ENCODE data around the gene CRYBA2. TPM values are rescaled to one million over a fixed set of nuclear protein-coding genes. Genes with fewer than 3 reads are reported as not detected.

The CRYBA2 gene
- total and polyA plus RNA-seq, 2 donors (not counting 3 experiments of a cell fraction or from before 2014, with no cell fraction given): not detected

GRCh38 chr2:219009294-219009693 is 16.1 kb upstream of the CRYBA2 start:
- DNase-seq (ENCODE audit: low read depth, low spot score) (no peak), FAIRE-seq (no peak)
- dilution Hi-C loops (cut with MboI; ENCODE audit: extremely low pct_ligation_motif_present, low sequenced_read_pairs): no loop called here
- no peak overlapping the region for H3K4me2 ChIP-seq (ENCODE audit: insufficient read depth, low read length)
- H2AFZ ChIP-seq (ENCODE audit: low read depth, low read length): no peak overlapping the region
- H3K4me1 ChIP-seq (ENCODE audit: control insufficient read depth, extremely low read depth, insufficient read depth, low read length): no peaks in the 10 kb centered on the region
- H3K9ac ChIP-seq (replicated peaks; ENCODE audit: extremely low read depth, insufficient read depth, low read length): no peak overlapping the region
- H3K27ac ChIP-seq (ENCODE audit: insufficient read depth, low read depth, low read length): no peak overlapping the region
- H3K36me3 ChIP-seq (ENCODE audit: control insufficient read depth in 2 of 2, extremely low read depth in 1 of 2, insufficient read depth in 2 of 2, low read length in 2 of 2): no peaks in the 10 kb centered on the region
- BruUV-seq (replicated peaks): no TSS peak
- ChIA-PET POLR2A (no interaction called here), CTCF (interaction anchor here (1.4 to 4.5 kb wide), 3 partner anchors 9 to 146 kb away, joined by 3 to 17 read pairs (median 13); no protein-coding TSS in a partner anchor)
- no peaks in the 10 kb centered on the region for H4K20me1 ChIP-seq (replicated peaks; ENCODE audit: control insufficient read depth, extremely low read depth, insufficient read depth, low read length)
- H3K27me3 ChIP-seq (ENCODE audit: control insufficient read depth in 2 of 2, insufficient read depth in 2 of 2, low read length in 2 of 2): peaks cover 3 to 4% of the 10 kb centered on the region in 2 experiments
- no peaks in the 10 kb centered on the region for H3K79me2 ChIP-seq (ENCODE audit: control insufficient read depth, insufficient read depth, low read length)
- no peaks in the 10 kb centered on the region for H3K9me1 ChIP-seq (replicated peaks; ENCODE audit: control insufficient read depth, extremely low read depth, insufficient read depth, low read length)
- H3K4me3 ChIP-seq (replicated peaks in 1 of 3; ENCODE audit: insufficient read depth in 1 of 3, low read depth in 1 of 3, low read length in 3 of 3): no peak overlapping the region
- H3K9me3 ChIP-seq (replicated peaks; ENCODE audit: control insufficient read depth, insufficient read depth, low read length): no peaks in the 10 kb centered on the region
- intact Hi-C loops (cut with micrococcal nuclease): no loop called here
- TF ChIP-seq POLR2AphosphoS5 (IDR thresholded peaks at IDR 0.05; ENCODE audit: insufficient read depth, low read depth, low read length): no peak
- TF ChIP-seq CTCF (IDR thresholded peaks at IDR 0.05; ENCODE audit: extremely low read depth in 1 of 2, insufficient read depth in 1 of 2, low read depth in 1 of 2, low read length in 2 of 2): no peak
- TF ChIP-seq GATA2 (IDR thresholded peaks at IDR 0.05; ENCODE audit: insufficient read depth, insufficient read length, low read depth, low read length): no peak
- no peak for TF ChIP-seq JUN (IDR thresholded peaks at IDR 0.05; ENCODE audit: borderline replicate concordance, insufficient read depth, insufficient read length, low read depth)
- no peak for TF ChIP-seq EZH2 (IDR thresholded peaks at IDR 0.05; ENCODE audit: borderline replicate concordance, low read depth, low read length, severe bottlenecking)
- TF ChIP-seq POLR2A (IDR thresholded peaks at IDR 0.05; ENCODE audit: low read depth, low read length): no peak
- no peak for TF ChIP-seq FOS (IDR thresholded peaks at IDR 0.05; ENCODE audit: borderline replicate concordance, insufficient read depth, low read length)
- TF ChIP-seq MAX (IDR thresholded peaks at IDR 0.05; ENCODE audit: insufficient read depth, insufficient read length): no peak
